K562 (cell line): ENCODE measurements around the gene PLRG1. TPM values are rescaled to one million over a fixed set of nuclear protein-coding genes. Genes with fewer than 3 reads are reported as not detected.
A peak's percentile ranks its signal among the peaks of the same experiment; 100 is the strongest.

Experiments used
- ATAC-seq: fragments of 200-7000 bp; cut with Tn5 transposase; 3 replicates; pipeline ENCODE4 v1.9.1; 2020; ENCODE audit warnings: moderate library complexity
- BruUV-seq: library from RNA; stranded (reverse); fragments of 400-500 nt; replicated peaks from 2 replicates; lab custom pipeline; 2021; lab: Mats Ljungman, UMichigan
- CTCF ChIA-PET: fragments of 300-600 bp; formaldehyde crosslinking; extraction: SDS; loops from one replicate; lab custom pipeline; 2021; ENCODE audit warnings: low intra/inter-chr PET ratio; lab: Yijun Ruan, JAX
- POLR2A ChIA-PET: fragments of 300-600, 350-650 bp; sonication (Branson Sonifier 250); formaldehyde crosslinking; extraction: SDS; loops from one replicate; lab custom pipeline; 2021; ENCODE audit warnings: antibody characterized with exemption, inconsistent platforms; lab: Yijun Ruan, JAX
- DNase-seq, 4 experiments: peaks; one replicate each; pipeline versions ENCODE4 v3.0.0 to v3.0.0-alpha.2; 2011 to 2018; ENCODE audit warnings: low spot score in 3 of 4, mixed read lengths in 3 of 4; ENCODE audit errors: extremely low read depth in 1 of 4
- FAIRE-seq: peaks from 2 replicates; lab custom pipeline; 2011; peaks lifted over from hg19 to GRCh38; lab: Jason Lieb, UNC
- H2AFZ ChIP-seq: 2 replicates; pipeline ENCODE4 v1.6.0; 2011; ENCODE audit warnings: low read depth, low read length, control low read depth, inconsistent platforms
- H3K27ac ChIP-seq: fragments of 200-600 bp; 3 replicates; pipeline ENCODE4 v1.8.0; 2011; ENCODE audit warnings: low read depth, mild to moderate bottlenecking, control low read depth, inconsistent platforms, low read length, moderate library complexity, mixed read lengths; ENCODE audit errors: extremely low read depth
- H3K27me3 ChIP-seq, 2 experiments: fragments of 300-600 bp in 1 of 2; 2 replicates in 1 of 2; 3 replicates in 1 of 2; pipeline versions ENCODE4 v1.6.0 to v1.8.0; 2011; ENCODE audit warnings: inconsistent platforms in 2 of 2, low read length in 2 of 2, mild to moderate bottlenecking in 1 of 2, mixed read lengths in 1 of 2, moderate library complexity in 1 of 2; ENCODE audit not compliant: control insufficient read depth in 2 of 2, insufficient read depth in 2 of 2
- H3K36me3 ChIP-seq: fragments of 300-600 bp; 3 replicates; pipeline ENCODE4 v1.8.0; 2011; ENCODE audit warnings: mild to moderate bottlenecking, low read length, inconsistent platforms; ENCODE audit not compliant: control insufficient read depth, insufficient read depth
- H3K4me1 ChIP-seq, 2 experiments: fragments of 200-600 bp in 1 of 2; replicated peaks in 1 of 2; 2 replicates in 1 of 2; 3 replicates in 1 of 2; pipeline versions ENCODE4 v1.5.1 to v1.8.0; 2011; ENCODE audit warnings: inconsistent platforms in 2 of 2, low read length in 2 of 2, mild to moderate bottlenecking in 1 of 2, mixed read lengths in 1 of 2, moderate library complexity in 1 of 2; ENCODE audit not compliant: control insufficient read depth in 2 of 2, insufficient read depth in 2 of 2
- H3K4me2 ChIP-seq: 2 replicates; pipeline ENCODE4 v1.6.1; 2011; ENCODE audit warnings: low read length, control low read depth, inconsistent platforms, mixed read lengths; ENCODE audit not compliant: insufficient read depth
- H3K4me3 ChIP-seq: fragments of 200-600 bp; sonication (generic), shearing (Covaris generic); 2 replicates; pipeline ENCODE4 v1.5.1; 2016; ENCODE audit warnings: control low read depth, inconsistent platforms
- H3K79me2 ChIP-seq: fragments of 200-600 bp; 3 replicates; pipeline ENCODE4 v1.8.0; 2011; ENCODE audit warnings: low read length, inconsistent platforms; ENCODE audit not compliant: control insufficient read depth, insufficient read depth
- H3K9ac ChIP-seq, 2 experiments: 2 replicates each; pipeline versions ENCODE4 v1.6.0 to v1.6.1; 2011; ENCODE audit warnings: low read depth in 2 of 2, low read length in 2 of 2, control low read depth in 1 of 2, inconsistent platforms in 1 of 2, mild to moderate bottlenecking in 1 of 2, mixed read lengths in 1 of 2; ENCODE audit not compliant: insufficient read depth in 1 of 2
- H3K9me1 ChIP-seq: one replicate; pipeline ENCODE4 v1.6.0; 2011; ENCODE audit warnings: inconsistent platforms, mild to moderate bottlenecking, low read length, moderate library complexity; ENCODE audit not compliant: control insufficient read depth, insufficient read depth
- H3K9me3 ChIP-seq: replicated peaks from 2 replicates; pipeline ENCODE4 v1.5.1; 2011; ENCODE audit warnings: low read depth, low read length, inconsistent platforms; ENCODE audit not compliant: control insufficient read depth, insufficient read depth
- H4K20me1 ChIP-seq: replicated peaks from 2 replicates; pipeline ENCODE4 v1.6.1; 2011; ENCODE audit warnings: low read length, inconsistent platforms, mixed read lengths; ENCODE audit not compliant: control insufficient read depth, insufficient read depth
- ARID2 ChIP-seq: fragments of 450-650 bp; IDR thresholded peaks from 2 replicates; pipeline ENCODE4 v1.6.1; 2017; ENCODE audit warnings: antibody characterized with exemption, mild to moderate bottlenecking
- ARID3A ChIP-seq: IDR thresholded peaks from 2 replicates; pipeline ENCODE4 v1.6.1; 2012; ENCODE audit warnings: low read depth, low read length, improper control_type of control experiment, borderline replicate concordance
- C11orf30 ChIP-seq: fragments of 450-650 bp; IDR thresholded peaks from 2 replicates; pipeline ENCODE4 v1.6.1; 2016; ENCODE audit warnings: low read depth, mild to moderate bottlenecking
- CBX3 ChIP-seq, 2 experiments: IDR thresholded peaks; 1 replicate in 1 of 2; 2 replicates in 1 of 2; pipeline ENCODE4 v1.6.1; 2012; ENCODE audit warnings: inconsistent platforms in 2 of 2, low read length in 2 of 2, borderline replicate concordance in 1 of 2, control low read depth in 1 of 2
- CREB5 ChIP-seq: fragments of 250-450 bp; sonication (Bioruptor Pico); IDR thresholded peaks from 2 replicates; pipeline ENCODE4 v1.5.0; 2020; ENCODE audit warnings: mild to moderate bottlenecking
- CREM ChIP-seq: IDR thresholded peaks from 2 replicates; pipeline ENCODE4 v1.6.1; 2014; ENCODE audit warnings: antibody characterized with exemption, low read depth
- IFI16 ChIP-seq: fragments of 250-450 bp; sonication (Bioruptor Pico); IDR thresholded peaks from 2 replicates; pipeline ENCODE4 v2.1.2; 2022; ENCODE audit warnings: mild to moderate bottlenecking, inconsistent platforms
- NKRF ChIP-seq: fragments of 450-650 bp; IDR thresholded peaks from 2 replicates; pipeline ENCODE4 v1.6.1; 2016; ENCODE audit warnings: borderline replicate concordance
- PHF8 ChIP-seq: fragments of 200-600 bp; sonication (generic); IDR thresholded peaks from 2 replicates; pipeline ENCODE4 v1.6.1; 2012; ENCODE audit warnings: mixed run types, mild to moderate bottlenecking, inconsistent platforms, low read length, moderate library complexity, borderline replicate concordance
- PHTF2 ChIP-seq: fragments of 250-450 bp; sonication (Bioruptor Pico); IDR thresholded peaks from 2 replicates; pipeline ENCODE4 v1.5.0; 2021; ENCODE audit warnings: mild to moderate bottlenecking
- ZNF232 ChIP-seq: sonication (generic); formaldehyde crosslinking; IDR thresholded peaks from 2 replicates; pipeline ENCODE4 v1.8.0; 2022; ENCODE audit warnings: mild to moderate bottlenecking, missing genetic modification reagents
- whole genome bisulfite sequencing: fragments of 100-300 bp; shearing (Covaris generic); methylation state at CpG from one replicate; pipeline ENCODE4 v1.1.6; 2016; ENCODE audit warnings: low coverage, mixed read lengths; ENCODE audit not compliant: insufficient coverage; ENCODE audit errors: missing lambda C conversion rate; 5-methylcytosine and 5-hydroxymethylcytosine counted together
- in situ Hi-C: fragments of 300-500 bp; cut with MboI; formaldehyde crosslinking; loops from 4 replicates; pipeline ENCODE4 v1.15.0; 2018; ENCODE audit warnings: inconsistent platforms, mixed read lengths
- intact Hi-C: fragments of 100-400 bp; cut with micrococcal nuclease; formaldehyde crosslinking; loops from 2 replicates; pipeline ENCODE4 v1.14.2; 2022
- polyA plus RNA-seq, 8 experiments: library from polyadenylated mRNA; depleted of rRNA in 4 of 8; stranded (reverse) in 5 of 8; unstranded in 3 of 8; fragments of >200 nt; fragmentation: Nextera tagmentation in 2 of 8; fragmentation: Illumina TruSeq in 1 of 8; extraction: Ambion mirVana in 2 of 8; extraction: Trizol in 1 of 8; gene quantifications; 2 replicates each; pipeline versions ENCODE4 v1.2.1 to v1.2.3, GENCODE V29; 2011 to 2014; ENCODE audit warnings: inconsistent platforms in 1 of 8, missing spikeins in 1 of 8
- total RNA-seq, 7 experiments: library from RNA; depleted of rRNA in 6 of 7; stranded (reverse); fragments of >200 nt in 6 of 7; fragmentation: Illumina TruSeq in 2 of 7; extraction: Trizol in 2 of 7; gene quantifications; 2 replicates each; pipeline versions ENCODE4 v1.2.1 to v1.2.3, GENCODE V29; 2011 to 2021; ENCODE audit warnings: low replicate concordance in 1 of 7

Gene PLRG1
- total and polyA plus RNA-seq, 9 of the 15 experiments (the other 6 are each of a cell fraction or from before 2014, with no cell fraction given) = 48.0 to 248 (median 120) TPM

- TF ChIP-seq CREM = peak; percentile 74
Observed at GRCh38 chr4:154549894-154550790, at the start of gene PLRG1 (continued).

GRCh38 chr4:154597798-154598774 is 47.9 kb upstream of the PLRG1 start:
- ATAC-seq (no peak), DNase-seq (no peak), FAIRE-seq (no peak)
- no peaks in the 10 kb centered on the region for H3K36me3 ChIP-seq
- no TSS peak for BruUV-seq
- CTCF ChIA-PET = no interaction called here
- 2% methylated on average over 7 of the region's 7 CpGs for WGBS
- 0 out of 5 replicates have a peak, but pooled peaks cover 0 to 4% of the 10 kb centered on the region in 2 experiments for H3K27me3 ChIP-seq
- H2AFZ ChIP-seq = no peak overlapping the region
- no peak overlapping the region for H3K9ac ChIP-seq
- no peak overlapping the region for H3K27ac ChIP-seq
- H3K4me3 ChIP-seq = no peak overlapping the region
- no peaks in the 10 kb centered on the region for H3K79me2 ChIP-seq
- in situ Hi-C loops = no loop called here
- POLR2A ChIA-PET = interaction anchor here (0.8 to 1.7 kb wide), 3 partner anchors 8 to 15 kb away, joined by 3 to 8 read pairs (median 4); no protein-coding TSS in a partner anchor
- no peaks in the 10 kb centered on the region for H3K9me3 ChIP-seq
- TF ChIP-seq IFI16 (CRISPR knock-in tag) (no peak), PHF8 (no peak), ARID3A (no peak), CBX3 (IDR thresholded peaks at IDR 0.05; ENCODE audit: borderline replicate concordance in 1 of 2, low read length in 2 of 2) (no peak), NKRF (no peak), ZNF232 (CRISPR knock-in tag) (no peak), CREB5 (no peak), ARID2 (no peak), PHTF2 (CRISPR knock-in tag) (no peak), C11orf30 (no peak)
- no peaks in the 10 kb centered on the region for H3K9me1 ChIP-seq
- H3K4me1 ChIP-seq = no peaks in the 10 kb centered on the region
- H4K20me1 ChIP-seq = no peaks in the 10 kb centered on the region
- intact Hi-C loops = no loop called here
- no peak overlapping the region for H3K4me2 ChIP-seq
